Globus pallidus (tissue), 1 donor: ENCODE data around the gene VGF.
"Not testable (repeated sequence)": the region's sequence is repeated elsewhere in the genome, so short reads cannot be mapped to it uniquely, and the experiment has no call there.

Experiments used
- DNase-seq: peaks from one replicate; pipeline ENCODE4 v3.0.0-alpha.2; 2015; ENCODE audit warnings: low spot score

The VGF gene

GRCh38 chr7:101115215-101115614 is 50.2 kb downstream of the VGF start:
- no peak for DNase-seq

- DNase-seq = no peak
Observed at GRCh38 chr7:101114492-101114891, 50.9 kb downstream of the VGF start.

- DNase-seq = no peak
Observed at GRCh38 chr7:101113836-101114235, 51.5 kb downstream of the VGF start.

- not testable (repeated sequence) for DNase-seq
Observed at GRCh38 chr7:101113140-101113539, 52.2 kb downstream of the VGF start.
